Brain microvascular endothelial cell (primary cell): ENCODE measurements around the gene FARS2.

Experiments
- DNase-seq: peaks from one replicate; pipeline ENCODE4 v3.0.0-alpha.2; 2020
- H3K27ac ChIP-seq: fragments of 250-450 bp; sonication (Bioruptor Pico); 2 replicates; pipeline ENCODE4 v1.5.1; 2020; ENCODE audit warnings: mild to moderate bottlenecking, moderate library complexity
- H3K27me3 ChIP-seq: fragments of 250-450 bp; sonication (Bioruptor Pico); replicated peaks from 2 replicates; pipeline ENCODE4 v1.5.1; 2020; ENCODE audit warnings: mild to moderate bottlenecking
- H3K36me3 ChIP-seq: fragments of 250-450 bp; sonication (Bioruptor Pico); replicated peaks from 2 replicates; pipeline ENCODE4 v1.5.1; 2020; ENCODE audit warnings: mild to moderate bottlenecking
- H3K4me3 ChIP-seq: 2 replicates; pipeline ENCODE4 v1.5.1; 2011; ENCODE audit warnings: low read depth, mild to moderate bottlenecking, control low read depth, low read length, moderate library complexity
- in situ Hi-C: cut with HindIII; loops from 2 replicates; pipeline ENCODE4 v1.10.0; 2017; ENCODE audit warnings: low sequenced_read_pairs, low pct_ligation_motif_present
- TF ChIP-seq, protein P1 (sequence below): IDR thresholded peaks from 2 replicates; pipeline ENCODE4 v1.5.1; 2011; ENCODE audit warnings: low read depth, mild to moderate bottlenecking, moderate library complexity, low read length, control low read depth, inconsistent platforms; ENCODE audit errors: missing control alignments

Gene FARS2

GRCh38 chr6:5772408-5773120, 511.3 kb downstream of the FARS2 start:
- H3K27me3 ChIP-seq = no peaks in the 10 kb centered on the region
- H3K36me3 ChIP-seq = no peaks in the 10 kb centered on the region
- in situ Hi-C loops = no loop called here
- DNase-seq = no peak
- no peak overlapping the region for H3K27ac ChIP-seq
- H3K4me3 ChIP-seq = no peak overlapping the region
- TF ChIP-seq, protein P1, sequence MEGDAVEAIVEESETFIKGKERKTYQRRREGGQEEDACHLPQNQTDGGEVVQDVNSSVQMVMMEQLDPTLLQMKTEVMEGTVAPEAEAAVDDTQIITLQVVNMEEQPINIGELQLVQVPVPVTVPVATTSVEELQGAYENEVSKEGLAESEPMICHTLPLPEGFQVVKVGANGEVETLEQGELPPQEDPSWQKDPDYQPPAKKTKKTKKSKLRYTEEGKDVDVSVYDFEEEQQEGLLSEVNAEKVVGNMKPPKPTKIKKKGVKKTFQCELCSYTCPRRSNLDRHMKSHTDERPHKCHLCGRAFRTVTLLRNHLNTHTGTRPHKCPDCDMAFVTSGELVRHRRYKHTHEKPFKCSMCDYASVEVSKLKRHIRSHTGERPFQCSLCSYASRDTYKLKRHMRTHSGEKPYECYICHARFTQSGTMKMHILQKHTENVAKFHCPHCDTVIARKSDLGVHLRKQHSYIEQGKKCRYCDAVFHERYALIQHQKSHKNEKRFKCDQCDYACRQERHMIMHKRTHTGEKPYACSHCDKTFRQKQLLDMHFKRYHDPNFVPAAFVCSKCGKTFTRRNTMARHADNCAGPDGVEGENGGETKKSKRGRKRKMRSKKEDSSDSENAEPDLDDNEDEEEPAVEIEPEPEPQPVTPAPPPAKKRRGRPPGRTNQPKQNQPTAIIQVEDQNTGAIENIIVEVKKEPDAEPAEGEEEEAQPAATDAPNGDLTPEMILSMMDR = no peak

GRCh38 chr6:5776104-5776503, 514.8 kb downstream of the FARS2 start:
- in situ Hi-C loops = no loop called here
- no peak for DNase-seq
- TF ChIP-seq, protein P1 = no peak
- Histone ChIP-seq H3K4me3 (no peak overlapping the region), H3K36me3 (no peaks in the 10 kb centered on the region), H3K27me3 (no peaks in the 10 kb centered on the region), H3K27ac (no peak overlapping the region)

DNA sequence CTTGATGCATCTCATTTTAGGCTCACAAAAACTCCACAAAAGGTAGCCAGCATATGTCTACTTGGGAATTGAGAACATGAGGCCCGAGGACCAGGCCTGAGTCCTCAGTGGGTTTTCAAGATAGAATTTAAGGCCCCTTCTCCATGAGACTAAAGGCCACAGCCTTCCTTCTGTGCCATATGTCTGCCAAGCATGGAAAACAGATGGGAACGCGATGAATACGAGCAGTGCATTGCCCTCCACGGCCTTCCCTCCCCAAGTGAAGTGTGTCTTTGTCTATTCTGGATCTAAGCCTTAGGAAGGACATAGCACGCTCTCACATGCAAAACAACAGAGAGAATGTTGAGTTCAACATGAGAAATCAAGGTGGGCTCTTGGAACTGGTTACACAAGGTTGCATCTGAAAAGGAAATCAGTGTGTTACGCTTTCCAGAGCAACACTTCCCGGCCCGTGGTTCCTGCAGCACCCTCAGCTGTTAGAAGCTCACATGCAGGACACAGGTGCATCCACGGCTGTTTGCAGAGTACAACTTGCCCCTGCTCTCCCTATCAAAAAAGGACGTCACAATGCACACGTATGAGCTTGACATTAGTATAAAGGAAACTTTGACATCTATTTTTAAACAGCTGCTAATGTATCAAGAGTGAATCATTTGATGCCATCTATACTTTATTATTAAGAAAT, 515.5 kb downstream of the FARS2 start:
- H3K27ac ChIP-seq = no peak overlapping the region
- no peak overlapping the region for H3K4me3 ChIP-seq
- H3K36me3 ChIP-seq = no peaks in the 10 kb centered on the region
- DNase-seq = no peak
- TF ChIP-seq, protein P1 = no peak
- in situ Hi-C loops = no loop called here
- no peaks in the 10 kb centered on the region for H3K27me3 ChIP-seq

DNA sequence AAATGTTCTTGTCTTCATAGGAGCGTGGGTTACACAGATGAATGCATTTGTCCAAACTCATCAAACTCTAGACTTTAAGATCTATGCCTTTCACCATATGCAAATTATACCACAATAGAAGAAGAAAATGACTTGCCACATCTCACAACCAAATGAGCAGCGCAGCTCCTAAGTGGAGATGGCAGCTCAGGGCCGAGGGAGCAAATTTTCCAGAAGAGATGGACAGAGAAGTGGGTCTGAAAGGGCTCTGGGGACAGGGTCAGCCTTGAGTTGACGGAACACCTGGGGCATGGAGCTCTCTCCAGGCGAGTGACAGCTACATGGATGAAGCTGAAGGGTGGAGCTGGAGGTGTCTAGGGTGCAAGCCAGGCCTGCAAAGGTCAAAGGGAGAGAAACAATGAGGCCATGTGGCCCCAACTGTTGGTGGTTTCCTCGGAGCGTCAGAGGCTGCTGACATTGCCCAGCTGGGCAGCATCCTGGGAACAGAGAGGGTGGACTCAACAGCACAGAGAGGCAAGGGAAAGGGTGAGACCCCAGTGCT, 517.1 kb downstream of the FARS2 start:
- no peak for DNase-seq
- TF ChIP-seq, protein P1 = no peak
- in situ Hi-C loops = no loop called here

DNA sequence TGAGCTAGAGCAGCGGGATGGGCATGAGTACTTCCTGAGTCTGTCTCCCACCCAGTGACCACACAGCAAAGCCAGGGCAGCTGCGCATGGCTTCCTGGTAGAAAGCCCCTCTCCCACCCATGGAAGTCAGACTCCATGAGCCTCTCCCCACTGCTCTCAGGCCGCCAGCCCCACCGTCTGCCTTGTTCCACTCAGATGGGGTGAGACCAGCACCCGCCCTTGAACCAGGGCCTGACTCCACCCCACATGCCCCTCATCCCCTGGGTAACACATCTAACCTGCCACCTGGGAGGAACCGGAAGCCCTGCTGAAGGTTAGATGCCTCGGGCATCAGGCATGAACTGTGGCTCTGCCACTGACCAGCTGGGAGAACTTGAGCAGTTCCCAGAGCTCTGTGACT, 517.6 kb downstream of the FARS2 start:
- no peak for DNase-seq
- H3K36me3 ChIP-seq = no peaks in the 10 kb centered on the region
- no peak overlapping the region for H3K4me3 ChIP-seq
- H3K27me3 ChIP-seq = no peaks in the 10 kb centered on the region
- in situ Hi-C loops = no loop called here
- H3K27ac ChIP-seq = no peak overlapping the region
- TF ChIP-seq, protein P1 = no peak

More for the DNA sequence above, 517.1 kb downstream of the FARS2 start:
- no peaks in the 10 kb centered on the region for H3K36me3 ChIP-seq
- no peak overlapping the region for H3K27ac ChIP-seq
- H3K4me3 ChIP-seq = no peak overlapping the region
- H3K27me3 ChIP-seq = no peaks in the 10 kb centered on the region

DNA sequence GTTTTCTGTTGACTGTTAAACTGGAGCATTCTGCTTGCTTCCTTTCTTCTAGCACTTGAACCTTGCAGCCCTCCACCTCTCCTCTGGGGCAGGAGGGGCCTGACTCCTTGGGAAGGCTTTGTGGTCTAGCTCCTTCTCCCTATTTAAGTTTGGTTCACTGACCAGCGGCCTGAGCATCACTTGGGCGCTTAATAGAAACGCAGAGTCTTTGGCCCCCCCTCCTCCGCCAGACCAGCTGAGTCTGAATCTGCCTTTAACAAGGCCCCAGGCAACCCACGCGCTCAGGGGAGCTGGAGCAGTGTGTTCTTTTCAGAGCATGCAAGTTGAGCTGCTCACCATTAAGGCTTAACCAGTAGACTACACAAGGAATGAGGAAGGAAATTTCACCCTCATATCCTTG, 519.7 kb downstream of the FARS2 start:
- Histone ChIP-seq H3K27ac (no peak overlapping the region), H3K27me3 (no peaks in the 10 kb centered on the region), H3K36me3 (no peaks in the 10 kb centered on the region), H3K4me3 (no peak overlapping the region)
- in situ Hi-C loops = no loop called here
- DNase-seq = no peak
- TF ChIP-seq, protein P1 = no peak
